Activated CD8-positive, alpha-beta memory T cell treated with anti-CD3 and anti-CD28 coated beads for 36 hours (primary cell): ENCODE results near the gene TTC31. TPM values are rescaled to one million over a fixed set of nuclear protein-coding genes. Genes with fewer than 3 reads are reported as not detected.

Experiments used
- total RNA-seq, 2 experiments: library from RNA; stranded (reverse); gene quantifications; one replicate each; pipeline ENCODE4 v1.2.3, GENCODE V29; 2021

Gene TTC31
- total RNA-seq, 2 experiments from 2014 or later: 22.9 to 23.5 TPM

Other genes starting within 250 kb of the TTC31 start
- 1 to 10 TPM; 1.2 to 1.6 TPM for gene SLC4A5, start 139.7 kb upstream of the TTC31 start, total RNA-seq
- 100 to 1,000 TPM in 1 of 2 experiments, 10 to 100 TPM in 1; 92.9 to 102 TPM for gene DCTN1, start 102.8 kb upstream of the TTC31 start, total RNA-seq
- 1 to 10 TPM; 3.1 to 3.8 TPM for gene C2orf81, start 61.5 kb upstream of the TTC31 start, total RNA-seq
- gene WDR54, start 61.4 kb upstream of the TTC31 start, total RNA-seq: 100 to 1,000 TPM; 101 to 102 TPM
- gene RTKN, start 41.1 kb upstream of the TTC31 start, total RNA-seq: 1 to 10 TPM; 1.2 to 1.6 TPM
- gene INO80B, start 28.0 kb upstream of the TTC31 start, total RNA-seq: 10 to 100 TPM; 40.4 to 41.1 TPM
- gene WBP1, start 24.6 kb upstream of the TTC31 start, total RNA-seq: 10 to 100 TPM; 24.9 to 28.7 TPM
- gene MOGS, start 17.7 kb upstream of the TTC31 start, total RNA-seq: 10 to 100 TPM; 82.6 to 83.9 TPM
- gene MRPL53, start 10.4 kb upstream of the TTC31 start, total RNA-seq: 100 to 1,000 TPM; 116 to 120 TPM
- 10 to 100 TPM; 18.9 to 20.2 TPM for gene CCDC142, start 83 bp upstream of the TTC31 start, total RNA-seq
- under 1 TPM; 0.36 to 0.51 TPM for gene LBX2, start 16.5 kb downstream of the TTC31 start, total RNA-seq
- 10 to 100 TPM; 23.8 to 26.1 TPM for gene PCGF1, start 24.6 kb downstream of the TTC31 start, total RNA-seq
- under 1 TPM; 0.25 TPM for gene TLX2, start 31.4 kb downstream of the TTC31 start, total RNA-seq
- gene DQX1, start 43.1 kb downstream of the TTC31 start, total RNA-seq: under 1 TPM; 0.75 to 0.91 TPM
- gene AUP1, start 46.6 kb downstream of the TTC31 start, total RNA-seq: 100 to 1,000 TPM; 200 to 208 TPM
- 10 to 100 TPM; 77.0 to 79.0 TPM for gene HTRA2, start 46.9 kb downstream of the TTC31 start, total RNA-seq
- gene LOXL3, start 70.9 kb downstream of the TTC31 start, total RNA-seq: 1 to 10 TPM; 1.4 to 1.6 TPM
- 10 to 100 TPM; 22.5 to 22.7 TPM for gene DOK1, start 71.6 kb downstream of the TTC31 start, total RNA-seq
- gene M1AP, start 165.2 kb downstream of the TTC31 start, total RNA-seq: not detected
- gene SEMA4F, start 171.2 kb downstream of the TTC31 start, total RNA-seq: 1 to 10 TPM; 5.2 to 5.9 TPM